HEK293 (cell line): ENCODE measurements around the gene PACRG.

ENCODE experiments used
- CTCF ChIA-PET: fragments of 350-600 bp; formaldehyde crosslinking; extraction: SDS; loops from one replicate; lab custom pipeline; 2021; ENCODE audit warnings: antibody characterized with exemption; lab: Yijun Ruan, JAX
- POLR2A ChIA-PET: fragments of 300-600 bp; formaldehyde crosslinking; extraction: SDS; loops from one replicate; lab custom pipeline; 2020; ENCODE audit warnings: antibody characterized with exemption, inconsistent platforms; lab: Yijun Ruan, JAX
- H3K27ac ChIP-seq: fragments of 200-500 bp; sonication (Bioruptor generic); 2 replicates; pipeline ENCODE4 v1.5.1; 2014; ENCODE audit warnings: low read depth, low read length, control low read depth, inconsistent platforms; ENCODE audit errors: extremely low read depth
- H3K36me3 ChIP-seq, 2 experiments: fragments of 200-500 bp in 1 of 2; sonication (Bioruptor generic) in 1 of 2; 1 replicate in 1 of 2; 2 replicates in 1 of 2; pipeline ENCODE4 v1.5.1; 2014 to 2017; ENCODE audit warnings: inconsistent platforms in 2 of 2, low read length in 2 of 2; ENCODE audit not compliant: control insufficient read depth in 2 of 2, insufficient read depth in 1 of 2
- H3K4me1 ChIP-seq: fragments of 200-500 bp; sonication (Bioruptor generic); 2 replicates; pipeline ENCODE4 v1.5.1; 2014; ENCODE audit warnings: mild to moderate bottlenecking, low read length, inconsistent platforms; ENCODE audit not compliant: control insufficient read depth, insufficient read depth
- H3K4me3 ChIP-seq: 2 replicates; pipeline ENCODE4 v1.5.1; 2011; ENCODE audit warnings: low read depth, mild to moderate bottlenecking, control low read depth, low read length, moderate library complexity
- H3K9me3 ChIP-seq: fragments of 200-500 bp; sonication (Bioruptor generic); 2 replicates; pipeline ENCODE4 v1.5.1; 2014; ENCODE audit warnings: low read depth, low read length, inconsistent platforms; ENCODE audit not compliant: control insufficient read depth, insufficient read depth
- AEBP2 ChIP-seq: fragments of 450-650 bp; formaldehyde crosslinking; IDR thresholded peaks from 2 replicates; pipeline ENCODE4 v1.5.1; 2016; ENCODE audit warnings: missing biosample characterization, missing genetic modification characterization, borderline replicate concordance
- GFI1B ChIP-seq: fragments of 450-650 bp; formaldehyde crosslinking; IDR thresholded peaks from 2 replicates; pipeline ENCODE4 v1.5.1; 2016; ENCODE audit warnings: missing biosample characterization, missing genetic modification characterization
- SETDB1 ChIP-seq: IDR thresholded peaks from one replicate; pipeline ENCODE4 v1.6.1; 2017; ENCODE audit warnings: mild to moderate bottlenecking, low read length, moderate library complexity, mixed read lengths; ENCODE audit not compliant: insufficient read length
- ZBTB1 ChIP-seq: fragments of 450-650 bp; formaldehyde crosslinking; IDR thresholded peaks from 2 replicates; pipeline ENCODE4 v1.5.1; 2016; ENCODE audit warnings: missing biosample characterization, missing genetic modification characterization
- ZBTB10 ChIP-seq: fragments of 450-650 bp; formaldehyde crosslinking; IDR thresholded peaks from 2 replicates; pipeline ENCODE4 v1.5.1; 2016; ENCODE audit warnings: missing biosample characterization, missing genetic modification characterization
- ZBTB17 ChIP-seq: fragments of 450-650 bp; formaldehyde crosslinking; IDR thresholded peaks from 2 replicates; pipeline ENCODE4 v1.5.1; 2016; ENCODE audit warnings: missing biosample characterization, missing genetic modification characterization
- ZBTB26 ChIP-seq: fragments of 450-650 bp; formaldehyde crosslinking; optimal IDR thresholded peaks from 2 replicates; pipeline ENCODE3; 2016; ENCODE audit warnings: missing biosample characterization, mild to moderate bottlenecking, missing genetic modification characterization
- ZIC2 ChIP-seq: fragments of 450-650 bp; formaldehyde crosslinking; IDR thresholded peaks from 2 replicates; pipeline ENCODE4 v1.5.1; 2016; ENCODE audit warnings: missing biosample characterization, missing genetic modification characterization
- ZNF132 ChIP-seq: fragments of 450-650 bp; formaldehyde crosslinking; IDR thresholded peaks from 2 replicates; pipeline ENCODE4 v1.5.1; 2017; ENCODE audit warnings: missing biosample characterization, missing genetic modification characterization, borderline replicate concordance
- ZNF16 ChIP-seq: fragments of 450-650 bp; formaldehyde crosslinking; IDR thresholded peaks from 2 replicates; pipeline ENCODE4 v1.5.1; 2016; ENCODE audit warnings: low read depth, missing biosample characterization, missing genetic modification characterization
- ZNF223 ChIP-seq: fragments of 450-650 bp; formaldehyde crosslinking; IDR thresholded peaks from 2 replicates; pipeline ENCODE4 v1.5.1; 2016; ENCODE audit warnings: missing biosample characterization, missing genetic modification characterization
- ZNF302 ChIP-seq: fragments of 450-650 bp; formaldehyde crosslinking; IDR thresholded peaks from 2 replicates; pipeline ENCODE4 v1.5.1; 2016; ENCODE audit warnings: missing biosample characterization, missing genetic modification characterization, low read depth
- ZNF521 ChIP-seq: fragments of 450-650 bp; formaldehyde crosslinking; IDR thresholded peaks from 2 replicates; pipeline ENCODE4 v1.5.1; 2017; ENCODE audit warnings: missing biosample characterization, mild to moderate bottlenecking, missing genetic modification characterization
- ZNF610 ChIP-seq: fragments of 450-650 bp; formaldehyde crosslinking; IDR thresholded peaks from 2 replicates; pipeline ENCODE4 v1.5.1; 2016; ENCODE audit warnings: missing biosample characterization, missing genetic modification characterization, borderline replicate concordance
- ZNF623 ChIP-seq: fragments of 450-650 bp; formaldehyde crosslinking; IDR thresholded peaks from 2 replicates; pipeline ENCODE4 v1.5.1; 2016; ENCODE audit warnings: missing biosample characterization, missing genetic modification characterization
- ZNF624 ChIP-seq: fragments of 450-650 bp; formaldehyde crosslinking; IDR thresholded peaks from 2 replicates; pipeline ENCODE4 v1.5.1; 2017; ENCODE audit warnings: missing biosample characterization, missing genetic modification characterization
- ZNF664 ChIP-seq: fragments of 450-650 bp; formaldehyde crosslinking; IDR thresholded peaks from 2 replicates; pipeline ENCODE4 v1.5.1; 2016; ENCODE audit warnings: missing biosample characterization, missing genetic modification characterization
- ZNF776 ChIP-seq: fragments of 450-650 bp; formaldehyde crosslinking; IDR thresholded peaks from 2 replicates; pipeline ENCODE4 v1.5.0; 2017; ENCODE audit warnings: missing biosample characterization, missing genetic modification characterization, borderline replicate concordance
- ZNF792 ChIP-seq: fragments of 450-650 bp; formaldehyde crosslinking; IDR thresholded peaks from 2 replicates; pipeline ENCODE4 v1.5.1; 2016; ENCODE audit warnings: missing biosample characterization, missing genetic modification characterization
- ZNF837 ChIP-seq: fragments of 450-650 bp; formaldehyde crosslinking; IDR thresholded peaks from 2 replicates; pipeline ENCODE4 v1.5.1; 2016; ENCODE audit warnings: missing biosample characterization, missing genetic modification characterization
- ZNF843 ChIP-seq: fragments of 450-650 bp; formaldehyde crosslinking; IDR thresholded peaks from 2 replicates; pipeline ENCODE4 v1.5.1; 2016; ENCODE audit warnings: missing biosample characterization, missing genetic modification characterization
- TF ChIP-seq, protein P1 (sequence below): fragments of 450-650 bp; formaldehyde crosslinking; IDR thresholded peaks from 2 replicates; pipeline ENCODE4 v1.5.1; 2016; ENCODE audit warnings: missing biosample characterization, missing genetic modification characterization
- TF ChIP-seq, protein P2 (sequence below): IDR thresholded peaks from 2 replicates; pipeline ENCODE4 v1.6.1; 2011; ENCODE audit warnings: mild to moderate bottlenecking, low read depth, low read length, borderline replicate concordance

Gene PACRG

GRCh38 chr6:163340201-163340887 is 612.6 kb downstream of the PACRG start:
- CTCF ChIA-PET = interaction anchor here (0.6 to 0.7 kb wide), 2 partner anchors 30 to 1939 kb away, joined by 4 read pairs; no protein-coding TSS in a partner anchor
- POLR2A ChIA-PET = no interaction called here
- no peak overlapping the region for H3K27ac ChIP-seq

DNA sequence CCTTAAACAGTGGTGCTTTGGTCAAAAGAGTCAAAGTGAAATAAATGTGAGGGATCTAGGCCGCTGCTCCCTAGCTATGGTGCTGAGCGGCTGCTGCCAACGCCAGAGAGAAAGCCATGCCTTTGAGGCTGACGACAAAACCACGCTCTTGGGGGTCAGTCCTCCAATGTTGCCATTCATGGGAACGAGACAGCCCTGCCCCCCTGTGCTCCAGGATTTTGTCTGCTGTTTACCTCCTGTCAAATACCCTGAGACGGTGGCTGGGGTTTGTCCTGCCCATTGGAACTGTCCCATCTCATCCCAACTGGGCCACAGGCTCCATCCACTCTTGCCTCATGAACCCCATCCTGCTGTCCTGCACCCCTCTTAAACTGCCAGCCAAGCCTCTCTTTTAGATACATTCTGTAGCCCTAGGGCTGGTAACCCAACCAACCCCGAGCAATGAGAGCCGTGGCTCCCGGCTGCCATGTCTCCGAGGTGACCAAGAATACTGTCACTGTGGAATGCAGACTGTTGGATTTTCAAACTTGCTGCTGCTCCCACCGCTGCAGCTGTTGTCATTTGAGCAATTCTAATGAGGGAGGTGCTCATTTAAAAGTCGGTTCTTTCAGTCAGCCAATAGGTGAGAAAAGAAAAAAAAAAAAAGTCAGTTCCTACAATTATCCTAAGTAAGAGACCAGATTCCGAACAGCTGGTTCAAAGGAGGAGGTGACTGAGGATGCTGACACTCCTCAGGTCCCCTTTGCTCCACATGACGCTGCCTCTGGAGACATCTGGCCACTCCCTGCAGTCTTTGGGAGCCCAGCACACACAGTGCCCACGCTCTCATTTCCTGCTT is 613.7 kb downstream of the PACRG start:
- no peaks in the 10 kb centered on the region for H3K4me1 ChIP-seq
- ChIA-PET POLR2A (no interaction called here), CTCF (interaction anchor here (0.6 to 0.8 kb wide), 2 partner anchors 29 to 71 kb away, joined by 4 read pairs; no protein-coding TSS in a partner anchor)
- no peak overlapping the region for H3K4me3 ChIP-seq
- no peaks in the 10 kb centered on the region for H3K9me3 ChIP-seq
- H3K36me3 ChIP-seq = no peaks in the 10 kb centered on the region
- no peak overlapping the region for H3K27ac ChIP-seq
- TF ChIP-seq, protein P1, sequence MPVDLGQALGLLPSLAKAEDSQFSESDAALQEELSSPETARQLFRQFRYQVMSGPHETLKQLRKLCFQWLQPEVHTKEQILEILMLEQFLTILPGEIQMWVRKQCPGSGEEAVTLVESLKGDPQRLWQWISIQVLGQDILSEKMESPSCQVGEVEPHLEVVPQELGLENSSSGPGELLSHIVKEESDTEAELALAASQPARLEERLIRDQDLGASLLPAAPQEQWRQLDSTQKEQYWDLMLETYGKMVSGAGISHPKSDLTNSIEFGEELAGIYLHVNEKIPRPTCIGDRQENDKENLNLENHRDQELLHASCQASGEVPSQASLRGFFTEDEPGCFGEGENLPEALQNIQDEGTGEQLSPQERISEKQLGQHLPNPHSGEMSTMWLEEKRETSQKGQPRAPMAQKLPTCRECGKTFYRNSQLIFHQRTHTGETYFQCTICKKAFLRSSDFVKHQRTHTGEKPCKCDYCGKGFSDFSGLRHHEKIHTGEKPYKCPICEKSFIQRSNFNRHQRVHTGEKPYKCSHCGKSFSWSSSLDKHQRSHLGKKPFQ (tag by site-specific recombination) = no peak
- no peak for TF ChIP-seq ZNF792
- no peak for TF ChIP-seq GFI1B (tag by site-specific recombination)
- no peak for TF ChIP-seq ZNF624 (tag by site-specific recombination)
- no peak for TF ChIP-seq ZBTB10 (tag by site-specific recombination)
- no peak for TF ChIP-seq ZNF302
- TF ChIP-seq ZNF16 (tag by site-specific recombination) = no peak
- no peak for TF ChIP-seq ZNF664 (tag by site-specific recombination)
- TF ChIP-seq ZBTB17 = no peak
- no peak for TF ChIP-seq ZBTB1 (tag by site-specific recombination)
- no peak for TF ChIP-seq ZNF623 (tag by site-specific recombination)
- no peak for TF ChIP-seq ZNF132
- TF ChIP-seq ZNF610 = no peak
- no peak for TF ChIP-seq ZNF776 (tag by site-specific recombination)

More at GRCh38 chr6:163340201-163340887, 612.6 kb downstream of the PACRG start:
- no peak overlapping the region for H3K4me3 ChIP-seq
- H3K36me3 ChIP-seq = no peaks in the 10 kb centered on the region
- TF ChIP-seq AEBP2 (tag by site-specific recombination) = no peak
- no peak for TF ChIP-seq ZNF223 (tag by site-specific recombination)
- TF ChIP-seq SETDB1 = no peak
- TF ChIP-seq ZBTB26 (tag by site-specific recombination) = no peak
- TF ChIP-seq ZNF837 (tag by site-specific recombination) = no peak
- TF ChIP-seq ZIC2 (tag by site-specific recombination) = no peak
- TF ChIP-seq ZNF521 (tag by site-specific recombination) = no peak
- TF ChIP-seq, protein P2, sequence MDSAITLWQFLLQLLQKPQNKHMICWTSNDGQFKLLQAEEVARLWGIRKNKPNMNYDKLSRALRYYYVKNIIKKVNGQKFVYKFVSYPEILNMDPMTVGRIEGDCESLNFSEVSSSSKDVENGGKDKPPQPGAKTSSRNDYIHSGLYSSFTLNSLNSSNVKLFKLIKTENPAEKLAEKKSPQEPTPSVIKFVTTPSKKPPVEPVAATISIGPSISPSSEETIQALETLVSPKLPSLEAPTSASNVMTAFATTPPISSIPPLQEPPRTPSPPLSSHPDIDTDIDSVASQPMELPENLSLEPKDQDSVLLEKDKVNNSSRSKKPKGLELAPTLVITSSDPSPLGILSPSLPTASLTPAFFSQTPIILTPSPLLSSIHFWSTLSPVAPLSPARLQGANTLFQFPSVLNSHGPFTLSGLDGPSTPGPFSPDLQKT = no peak
- TF ChIP-seq ZNF843 (tag by site-specific recombination) = no peak
- H3K9me3 ChIP-seq = no peaks in the 10 kb centered on the region
- H3K4me1 ChIP-seq = no peaks in the 10 kb centered on the region
